ENCODE measurements around the gene PDE4D.
"Not testable (repeated sequence)": the region's sequence is repeated elsewhere in the genome, so short reads cannot be mapped to it uniquely, and the experiment has no call there.

Gene PDE4D

DNA sequence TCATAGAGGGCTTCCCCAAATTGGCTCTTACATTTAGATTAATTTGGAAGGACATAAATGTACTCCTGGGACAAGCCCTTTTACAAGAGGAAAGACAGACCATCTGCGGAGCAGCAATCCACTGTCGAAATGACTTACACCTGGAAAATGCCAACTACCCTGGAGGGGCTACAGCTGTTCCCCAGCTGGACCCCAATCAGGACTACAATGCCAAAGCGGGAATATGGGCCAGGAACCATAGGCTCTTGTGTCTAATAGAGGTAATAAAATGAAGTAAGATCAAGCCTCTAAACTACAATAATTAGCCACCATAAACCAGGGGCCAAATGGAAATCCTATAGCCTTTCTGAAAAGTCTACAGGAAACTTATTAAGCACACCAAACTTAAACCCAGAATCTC lies 581.3 kb downstream of the PDE4D start:
- no peak for DNase-seq

DNA sequence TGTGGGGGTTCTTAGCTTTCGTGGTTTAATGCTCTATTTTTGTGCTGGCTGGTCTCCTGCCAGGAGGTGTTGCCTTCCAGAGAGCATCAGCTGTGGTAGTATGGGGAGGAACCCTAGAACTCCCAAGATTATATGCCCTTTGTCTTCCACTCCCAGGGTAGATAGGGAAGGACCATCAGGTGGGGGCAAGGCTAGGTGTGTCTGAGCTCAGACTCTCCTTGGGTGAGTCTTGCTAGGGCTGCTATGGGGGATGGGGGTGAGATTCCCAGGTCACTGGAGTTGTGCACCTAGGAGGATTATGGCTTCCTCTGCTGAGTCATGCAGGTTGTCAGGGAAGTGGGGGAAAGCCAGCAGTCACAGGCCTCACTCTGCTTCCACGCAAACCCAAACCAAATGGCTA lies 584.8 kb downstream of the PDE4D start:
- not testable (repeated sequence) for DNase-seq

DNA sequence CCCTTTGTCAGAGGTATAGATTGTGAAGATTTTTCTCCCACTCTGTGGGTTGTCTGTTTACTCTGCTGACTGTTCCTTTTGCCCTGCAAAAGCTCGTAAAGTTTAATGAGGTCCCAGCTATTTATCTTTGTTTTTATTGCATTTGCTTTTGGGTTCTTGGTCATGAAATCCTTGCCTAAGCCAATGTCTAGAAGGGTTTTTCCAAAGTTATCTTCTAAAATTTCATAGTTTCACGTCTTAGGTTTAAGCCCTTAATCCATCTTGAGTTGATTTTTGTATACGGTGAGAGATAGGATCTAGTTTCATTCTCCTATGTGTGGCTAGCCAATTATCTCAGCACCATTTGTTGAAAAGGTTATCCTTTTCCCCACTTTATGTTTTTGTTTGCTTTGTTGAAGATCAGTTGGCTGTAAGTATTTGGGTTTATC lies 590.2 kb downstream of the PDE4D start:
- not testable (repeated sequence) for DNase-seq

DNA sequence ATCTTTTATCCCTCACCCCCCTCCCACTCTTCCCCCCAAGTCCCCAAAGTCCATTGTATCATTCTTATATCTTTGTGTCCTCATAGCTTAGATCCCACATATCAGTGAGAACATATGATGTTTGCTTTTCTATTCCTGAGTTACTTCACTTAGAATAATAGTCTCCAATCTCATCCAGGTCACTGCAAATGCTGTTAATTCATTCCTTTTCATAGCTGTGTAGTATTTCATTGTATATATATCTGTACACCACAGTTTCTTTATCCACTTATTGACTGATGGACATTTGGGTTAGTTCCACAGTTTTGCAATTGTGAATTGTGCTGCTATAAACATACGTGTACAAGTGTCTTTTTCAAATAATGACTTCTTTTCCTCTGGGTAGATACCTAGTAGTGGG lies 591.0 kb downstream of the PDE4D start:
- DNase-seq: not testable (repeated sequence)

DNA sequence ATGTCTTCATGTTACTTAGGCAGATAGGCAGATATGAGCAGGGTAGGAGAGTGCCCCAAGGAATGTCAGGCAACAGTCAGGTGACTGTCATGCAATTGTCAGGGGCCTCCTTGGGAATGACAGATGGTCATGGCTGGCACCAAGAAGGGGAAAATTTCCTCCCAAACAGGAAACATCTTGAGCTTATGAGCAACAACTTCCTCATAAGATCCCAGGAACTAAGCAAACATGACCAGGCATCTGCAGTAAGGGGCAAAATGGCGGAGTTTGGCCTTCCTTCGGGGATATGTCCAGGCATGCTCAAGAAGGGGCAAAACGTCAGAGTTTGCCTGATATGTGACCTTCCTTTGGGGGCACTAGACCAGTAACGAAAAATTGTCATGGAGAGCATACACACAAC lies 591.8 kb downstream of the PDE4D start:
- DNase-seq: no peak

DNA sequence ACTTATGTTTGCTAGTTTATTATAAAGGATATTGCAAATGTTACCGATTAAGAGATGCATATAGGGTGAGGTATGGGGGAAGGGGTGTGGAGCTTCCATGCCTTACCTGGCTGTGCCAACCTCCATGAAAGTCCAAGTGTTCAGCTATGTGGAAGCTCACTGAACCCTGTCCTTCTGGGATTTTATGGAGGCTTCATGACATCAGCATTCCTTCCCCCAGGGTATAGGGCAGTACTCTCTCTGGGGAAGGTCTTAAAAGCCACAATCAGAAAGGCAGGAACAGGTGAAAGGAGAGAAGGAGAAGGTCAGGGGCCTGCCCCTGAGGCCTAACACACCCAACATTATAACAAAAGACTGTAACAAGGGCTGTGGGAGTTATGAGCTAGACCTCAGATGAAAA lies 592.6 kb downstream of the PDE4D start:
- DNase-seq: no peak

DNA sequence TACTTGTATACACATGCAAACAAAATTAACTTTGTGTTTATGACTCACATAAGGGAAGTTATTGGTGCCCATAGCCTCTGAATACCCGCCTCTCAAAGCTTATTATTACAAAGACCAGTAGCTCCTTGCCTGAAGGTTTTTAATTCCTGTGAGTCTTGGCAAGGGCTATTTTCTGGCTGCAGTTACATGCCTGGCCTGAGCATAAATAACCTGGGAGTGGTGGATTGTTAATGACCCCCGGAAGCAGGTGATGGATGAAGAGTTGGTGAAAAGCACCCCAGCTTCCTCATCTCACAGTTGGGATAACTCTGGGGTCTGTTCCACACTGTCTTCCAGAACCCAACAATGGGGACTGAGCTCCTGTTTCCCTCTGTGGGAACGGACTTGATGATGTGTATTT lies 594.5 kb downstream of the PDE4D start:
- DNase-seq: no peak

DNA sequence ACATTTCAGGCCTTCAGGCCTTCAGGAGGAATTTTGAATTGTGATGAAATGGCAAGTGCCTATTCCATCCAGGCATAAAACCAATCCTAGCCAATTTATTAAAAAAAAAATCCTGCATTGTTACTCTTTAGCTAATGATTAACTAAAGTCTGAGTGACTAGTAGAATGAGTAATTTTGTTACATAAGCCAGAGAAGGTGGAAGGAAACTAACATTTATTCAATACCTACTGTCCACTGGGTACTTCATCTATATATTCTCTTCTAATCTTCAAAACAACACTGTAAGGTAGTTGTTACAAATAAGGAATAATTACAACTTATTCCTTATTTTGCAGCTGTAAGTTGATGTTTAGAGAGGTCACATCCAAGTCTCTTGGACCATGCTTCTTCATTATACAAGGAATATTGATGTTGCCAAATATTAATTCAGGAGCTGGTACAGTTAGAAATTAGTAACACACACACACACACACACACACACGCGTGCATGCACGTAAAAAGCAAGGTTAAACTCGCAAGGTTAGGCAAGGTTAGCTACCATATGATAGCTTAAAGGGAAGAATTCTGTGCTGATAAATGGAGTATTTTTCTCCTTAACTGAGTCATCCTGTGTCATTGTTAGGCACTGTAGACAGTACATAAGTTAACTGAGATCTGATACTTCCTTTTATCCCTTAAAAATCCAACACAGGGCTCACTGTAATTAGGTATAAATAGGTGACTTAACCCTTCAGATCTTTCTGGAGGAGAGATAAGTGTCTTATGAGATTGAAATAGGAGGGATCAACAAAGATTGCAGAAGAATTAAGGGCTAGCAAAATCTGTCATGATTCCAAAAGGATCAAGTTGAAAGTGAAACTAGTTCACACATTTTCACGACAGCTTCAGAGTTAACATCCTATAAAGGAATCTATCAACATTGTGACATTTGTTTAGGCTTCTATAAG lies 596.9 kb downstream of the PDE4D start:
- DNase-seq: no peak

DNA sequence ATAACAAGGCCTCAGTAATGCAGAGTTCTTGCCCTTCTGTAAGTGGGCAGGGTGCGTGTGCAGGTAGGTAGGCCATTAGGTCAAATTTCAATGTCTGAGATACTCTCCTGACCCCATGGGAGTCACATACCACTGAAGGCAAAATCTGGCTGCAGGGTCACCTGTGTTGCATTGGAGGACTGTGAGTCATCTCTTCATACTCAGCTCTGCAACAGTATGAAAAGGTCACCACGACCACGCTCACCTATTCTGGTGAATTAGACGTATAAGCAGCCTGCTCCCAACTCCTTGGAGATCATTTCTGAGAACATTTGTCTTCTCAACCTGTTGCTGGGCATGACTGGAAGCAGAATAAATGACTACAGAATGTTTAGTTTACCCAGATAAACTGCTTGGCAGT lies 599.8 kb downstream of the PDE4D start:
- no peak for DNase-seq

DNA sequence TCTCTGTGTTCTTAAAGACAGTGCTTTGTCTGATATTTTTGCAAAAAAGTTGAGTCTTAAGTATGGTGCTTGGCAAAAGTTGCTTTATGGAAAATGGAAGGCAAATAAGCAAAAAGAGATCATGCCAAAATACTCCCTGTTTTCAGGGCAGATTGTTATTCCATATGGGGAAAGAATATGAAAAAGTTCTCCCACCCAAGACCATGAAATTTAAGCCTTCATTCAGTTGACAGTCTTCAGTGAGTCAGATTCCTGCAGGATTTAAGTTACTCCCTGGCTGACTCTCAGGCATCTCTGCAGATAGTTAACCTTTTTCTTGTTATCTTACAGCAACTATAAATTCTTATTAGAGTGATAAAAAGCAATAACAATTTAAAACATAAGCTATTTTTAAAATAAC lies 601.6 kb downstream of the PDE4D start:
- no peak for DNase-seq

DNA sequence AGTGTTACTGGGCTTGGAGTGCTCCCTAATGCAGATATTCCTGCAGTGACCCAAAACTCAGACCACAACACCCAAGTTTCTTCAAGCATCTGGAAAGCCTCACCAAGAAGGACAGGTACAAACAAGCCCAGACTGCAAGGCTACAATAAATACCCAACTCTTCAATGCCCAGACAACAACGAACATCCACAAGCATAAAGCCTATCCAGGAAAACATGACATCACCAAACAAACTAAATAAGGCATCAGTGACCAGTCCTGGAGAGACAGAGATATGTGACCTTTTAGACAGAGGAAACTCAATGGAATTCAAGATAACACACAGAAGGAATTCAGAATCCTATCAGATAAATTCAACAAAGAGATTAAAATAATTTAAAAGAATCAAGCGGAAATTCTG lies 605.6 kb downstream of the PDE4D start:
- no peak for DNase-seq

DNA sequence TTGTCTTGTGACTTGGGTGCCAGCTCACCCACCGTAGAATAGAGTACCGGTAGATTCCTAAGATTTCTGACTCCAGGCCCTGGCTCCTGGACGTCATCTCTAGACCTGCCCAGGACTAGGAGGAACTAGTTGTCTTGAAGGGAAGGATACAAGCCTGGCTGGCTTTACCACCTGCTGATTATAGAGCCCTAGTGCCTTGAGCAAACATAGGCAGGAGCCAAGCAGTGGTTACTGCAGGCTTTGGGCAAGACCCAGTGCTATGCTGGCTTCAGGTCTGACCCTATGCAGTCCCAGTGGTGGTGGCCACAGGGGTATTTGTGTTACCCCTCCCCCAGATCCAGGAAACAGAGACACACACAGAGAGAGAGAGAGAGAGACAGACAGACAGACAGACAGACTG lies 606.2 kb downstream of the PDE4D start:
- DNase-seq: no peak

DNA sequence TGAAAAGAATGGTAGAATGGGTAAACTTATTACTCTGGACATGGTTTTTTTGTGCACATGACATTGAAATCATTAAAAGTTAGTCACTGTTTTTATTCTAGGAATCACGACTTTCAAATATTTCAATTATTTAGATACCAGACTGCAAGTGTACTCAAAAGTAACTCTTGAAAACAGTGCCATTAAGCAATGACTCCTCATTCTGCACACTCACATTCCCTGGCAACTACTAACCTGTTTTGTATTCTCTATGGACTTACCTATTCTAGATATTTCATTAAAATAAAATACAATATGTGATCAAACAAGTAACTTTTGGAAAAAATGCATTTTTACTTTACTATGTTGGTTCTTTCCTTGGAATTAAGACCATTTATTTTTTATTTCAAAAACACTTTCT lies 607.0 kb downstream of the PDE4D start:
- no peak for DNase-seq

DNA sequence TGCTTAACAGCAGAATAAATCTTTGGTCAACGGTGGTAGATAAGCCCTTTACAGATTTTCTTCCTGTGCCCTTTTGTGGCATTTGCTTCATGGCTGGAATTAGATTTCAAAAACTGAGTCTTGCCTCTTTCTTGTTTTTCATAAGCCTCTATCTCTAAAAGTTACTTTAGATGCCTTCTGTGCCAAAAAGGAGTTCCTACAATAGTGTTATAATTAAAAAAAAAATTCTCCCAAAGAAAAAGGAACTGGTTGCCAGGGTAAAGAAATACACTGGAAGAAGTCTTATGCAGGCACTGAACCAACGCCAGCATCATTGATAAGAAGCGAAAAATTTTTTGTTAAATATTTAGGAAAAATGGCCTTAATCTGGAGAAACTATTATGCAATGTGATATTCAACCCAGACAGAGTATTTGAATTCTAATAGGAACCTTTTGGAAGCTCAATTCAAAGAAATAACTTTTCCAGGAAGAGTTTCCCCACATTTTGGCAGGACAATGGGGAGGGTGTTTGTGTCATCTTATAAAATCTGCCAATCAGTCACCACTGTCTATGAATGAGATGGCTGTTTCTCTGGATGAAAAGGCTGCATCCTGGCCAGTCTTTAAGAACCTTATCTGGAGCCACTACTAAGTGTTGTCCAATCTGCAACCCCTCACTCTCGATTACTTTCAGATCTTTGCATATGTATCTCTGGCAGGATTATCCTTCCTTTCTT lies 608.1 kb downstream of the PDE4D start:
- no peak for DNase-seq

DNA sequence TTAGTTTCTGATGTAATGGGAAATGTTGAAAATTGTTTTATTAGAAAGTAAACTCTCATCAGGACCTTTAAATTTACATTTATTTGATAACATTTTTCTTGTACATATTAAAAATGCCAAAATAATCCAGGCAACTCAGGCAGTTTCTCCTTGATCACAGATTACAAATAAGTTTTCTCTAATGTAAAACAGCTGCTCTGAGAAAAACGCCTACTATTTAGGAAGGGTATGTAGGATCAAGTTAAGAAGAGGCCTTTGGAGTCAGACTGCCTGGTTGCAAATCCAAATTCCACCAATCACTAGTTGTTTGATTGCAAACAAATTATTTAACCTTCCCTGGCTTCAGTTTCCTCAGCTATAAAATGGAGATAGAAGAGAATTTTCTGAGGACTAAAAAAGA lies 610.8 kb downstream of the PDE4D start:
- no peak for DNase-seq

DNA sequence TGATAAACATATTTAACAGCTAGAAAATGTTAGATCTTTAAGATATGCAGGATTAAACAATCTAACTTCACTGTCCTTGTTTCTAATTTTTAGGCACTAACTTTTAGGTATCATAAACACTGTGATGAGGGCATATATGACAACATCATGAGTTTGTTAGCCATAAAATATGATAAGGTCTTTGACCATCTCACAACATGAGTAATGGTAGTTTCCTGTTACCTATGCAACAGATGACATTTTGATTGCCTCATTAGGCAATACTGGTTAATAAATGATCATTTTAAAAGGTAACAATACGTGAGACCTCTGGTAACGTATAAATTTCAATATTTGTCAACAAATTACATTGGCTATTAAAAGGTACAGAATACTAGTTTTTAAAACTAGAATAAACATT lies 613.5 kb downstream of the PDE4D start:
- no peak for DNase-seq

DNA sequence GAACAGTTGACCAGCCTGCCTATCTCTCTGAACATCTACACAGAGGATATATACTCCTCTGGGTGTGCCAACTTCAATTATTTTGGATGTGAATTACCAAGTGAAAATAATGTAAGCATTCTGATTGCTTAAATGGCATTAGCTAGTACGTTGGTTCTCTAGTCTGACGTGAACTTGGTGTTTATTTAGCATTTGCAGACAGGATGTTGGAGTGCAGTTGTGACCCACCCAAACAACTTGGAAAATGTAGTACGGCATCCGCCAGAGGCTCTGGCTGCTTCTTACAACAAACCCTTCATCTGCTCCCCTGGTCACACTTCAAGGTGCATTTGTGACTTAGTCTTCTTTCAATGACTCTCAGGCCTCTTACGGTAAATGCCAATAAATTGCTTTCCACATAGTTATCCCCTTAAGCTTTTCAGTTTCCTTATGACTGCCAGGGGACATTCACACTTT lies 616.6 kb downstream of the PDE4D start:
- no peak for DNase-seq

DNA sequence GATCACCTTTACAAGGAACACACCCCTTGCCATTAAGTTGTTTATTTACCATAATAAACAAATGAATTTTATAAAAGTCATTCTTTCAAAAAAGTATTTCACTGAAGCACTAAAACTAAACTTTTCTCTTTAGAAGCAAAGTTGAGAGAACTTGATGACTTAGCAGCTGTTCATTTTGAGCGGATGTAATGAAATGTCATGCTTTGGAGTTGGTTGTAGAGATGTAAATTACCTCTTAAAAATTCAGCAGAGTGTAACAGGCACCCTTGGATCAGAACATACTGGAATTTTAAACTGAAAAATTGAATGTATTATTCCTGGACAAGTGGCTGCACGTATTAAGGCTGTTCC lies 617.2 kb downstream of the PDE4D start:
- DNase-seq: no peak

DNA sequence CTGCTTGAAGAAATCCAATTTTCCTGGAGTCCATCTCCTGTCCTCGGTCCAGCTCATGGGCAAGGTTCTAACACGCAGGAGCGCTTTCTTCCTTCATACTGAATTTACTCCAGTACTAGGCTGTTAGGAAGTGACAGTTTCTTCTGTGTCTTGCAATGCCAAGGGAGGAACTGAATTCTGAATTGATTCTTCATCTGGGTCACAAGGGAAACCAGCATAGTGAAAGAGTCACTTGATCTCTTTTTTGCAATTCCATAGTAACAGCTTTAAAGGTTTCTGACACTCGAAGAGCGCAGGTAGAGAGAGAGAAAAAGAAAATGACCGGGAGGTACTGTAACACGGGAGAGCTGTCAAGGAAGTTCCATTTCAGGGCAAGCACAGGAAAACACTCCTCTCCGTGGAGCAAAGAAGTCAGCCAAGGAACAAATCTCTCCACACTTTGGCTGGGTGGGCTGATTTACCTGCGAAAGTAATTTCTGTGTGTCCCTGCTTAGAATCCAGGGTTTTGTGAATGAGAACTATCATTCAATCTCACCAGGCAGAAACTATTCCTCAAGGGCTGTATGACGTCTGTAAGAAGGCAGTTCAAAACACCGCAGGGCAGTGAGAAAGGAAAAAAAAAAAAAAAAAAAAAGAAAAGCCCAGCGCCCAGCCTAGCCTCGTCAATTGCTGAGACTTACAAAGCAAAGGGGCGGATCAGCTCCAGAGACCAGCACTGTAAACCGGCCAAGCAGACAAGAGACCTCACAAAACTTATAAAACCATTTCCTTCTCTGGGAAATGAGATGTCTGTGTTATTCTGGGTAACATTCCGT lies 617.8 kb downstream of the PDE4D start:
- no peak for DNase-seq

DNA sequence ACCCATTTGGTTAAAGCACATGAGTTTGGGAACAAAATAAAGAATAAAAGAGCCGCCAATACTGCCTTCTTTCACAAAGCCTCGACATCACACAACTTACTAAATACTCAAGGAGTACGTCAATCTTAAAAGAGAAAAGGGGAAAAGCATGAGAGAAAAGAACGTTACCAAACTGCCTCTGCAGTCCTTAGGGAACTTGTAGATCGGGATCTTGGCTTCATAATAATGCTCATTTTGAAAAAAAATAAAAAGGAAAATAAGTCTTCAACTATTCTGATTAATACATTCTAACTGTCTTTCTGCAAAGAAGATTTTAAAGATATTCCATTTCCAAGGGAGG lies 618.4 kb downstream of the PDE4D start:
- no peak for DNase-seq

DNA sequence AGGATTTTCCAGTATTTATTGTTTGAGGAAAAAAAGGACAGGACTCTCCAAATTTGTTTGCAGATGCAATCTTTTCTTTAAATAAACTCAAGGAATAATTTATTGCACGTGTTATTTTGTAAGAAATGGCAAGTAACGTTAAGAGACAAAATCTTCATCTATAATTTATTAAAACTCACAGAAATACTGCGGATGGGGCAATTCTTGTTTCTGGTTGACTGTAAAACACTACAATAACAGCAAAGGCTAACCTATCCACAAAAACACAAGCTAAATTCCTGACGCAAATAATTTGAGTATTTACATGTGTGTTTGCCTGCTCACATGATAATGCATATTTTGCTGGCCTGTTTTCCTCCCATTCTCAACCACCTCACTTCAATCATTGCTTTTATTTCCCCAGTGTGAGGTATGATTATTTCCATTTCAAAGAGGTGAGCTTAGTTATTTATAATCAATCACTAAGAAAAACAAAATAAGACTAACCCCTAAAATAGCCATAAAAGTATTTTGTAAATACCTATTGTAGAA lies 619.4 kb downstream of the PDE4D start:
- DNase-seq: no peak

DNA sequence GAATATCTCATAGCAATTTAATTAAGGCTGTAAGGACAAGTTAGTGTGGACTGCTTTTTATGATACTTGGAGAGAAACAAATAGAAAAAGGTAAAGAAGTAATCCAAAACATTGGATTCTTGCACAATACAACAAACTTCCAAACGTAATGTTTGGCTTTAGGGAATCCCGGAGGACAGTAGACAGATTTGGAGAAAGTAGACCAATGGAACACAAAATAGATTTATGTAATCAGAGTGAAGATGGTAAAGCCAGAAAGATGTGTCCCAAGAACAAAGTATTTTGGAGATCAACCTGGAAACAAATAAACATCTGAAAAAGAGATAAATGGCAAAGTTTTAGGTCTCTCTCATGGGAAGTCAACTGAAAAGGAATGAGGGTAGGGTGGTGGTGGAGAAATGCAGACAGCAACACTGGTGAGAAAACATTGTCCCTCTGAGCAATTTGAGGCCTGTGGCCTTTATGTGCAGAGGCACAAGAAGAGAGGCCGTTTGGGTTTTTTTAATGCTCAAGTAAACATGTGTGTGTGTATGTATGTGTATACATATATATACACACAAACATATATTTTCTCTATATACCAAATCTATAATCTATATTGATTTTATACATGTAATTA lies 620.6 kb downstream of the PDE4D start:
- no peak for DNase-seq

All from NCI-H1092 (cell line).